ENCODE measurements around the gene SLC35C1.

SLC35C1 gene

GRCh38 chr11:45806072-45806933 is 1.4 kb downstream of the SLC35C1 start:
- TF ChIP-seq REST (IDR thresholded peaks at IDR 0.05; ENCODE audit: insufficient read depth in 1 of 2, low read depth in 2 of 2, low read length in 2 of 2) (no peak), SIN3A (IDR thresholded peaks at IDR 0.05; ENCODE audit: borderline replicate concordance, insufficient read depth, low read length) (no peak), FOXP2 (optimal IDR thresholded peaks at IDR 0.05; ENCODE audit: borderline replicate concordance, extremely low read depth, extremely low read length, insufficient read depth) (no peak), POLR2AphosphoS5 (IDR thresholded peaks at IDR 0.05; ENCODE audit: low read depth, low read length) (no peak), TAF1 (IDR thresholded peaks at IDR 0.05; ENCODE audit: borderline replicate concordance, insufficient read depth, low read length) (no peak)

- no peak for TF ChIP-seq REST (IDR thresholded peaks at IDR 0.05; ENCODE audit: insufficient read depth in 1 of 2, low read depth in 2 of 2, low read length in 2 of 2)
- TF ChIP-seq TAF1 (IDR thresholded peaks at IDR 0.05; ENCODE audit: borderline replicate concordance, insufficient read depth, low read length): no peak
- TF ChIP-seq SIN3A (IDR thresholded peaks at IDR 0.05; ENCODE audit: borderline replicate concordance, insufficient read depth, low read length): no peak
- no peak for TF ChIP-seq POLR2AphosphoS5 (IDR thresholded peaks at IDR 0.05; ENCODE audit: low read depth, low read length)
- TF ChIP-seq FOXP2 (optimal IDR thresholded peaks at IDR 0.05; ENCODE audit: borderline replicate concordance, extremely low read depth, extremely low read length, insufficient read depth): no peak
These were observed 2.2 kb downstream of the SLC35C1 start for GRCh38 chr11:45806937-45807791.

GRCh38 chr11:45807792-45808238 is 2.9 kb downstream of the SLC35C1 start:
- TF ChIP-seq FOXP2 (optimal IDR thresholded peaks at IDR 0.05; ENCODE audit: borderline replicate concordance, extremely low read depth, extremely low read length, insufficient read depth): no peak
- TF ChIP-seq REST (IDR thresholded peaks at IDR 0.05; ENCODE audit: insufficient read depth in 1 of 2, low read depth in 2 of 2, low read length in 2 of 2): no peak
- no peak for TF ChIP-seq TAF1 (IDR thresholded peaks at IDR 0.05; ENCODE audit: borderline replicate concordance, insufficient read depth, low read length)
- no peak for TF ChIP-seq POLR2AphosphoS5 (IDR thresholded peaks at IDR 0.05; ENCODE audit: low read depth, low read length)
- no peak for TF ChIP-seq SIN3A (IDR thresholded peaks at IDR 0.05; ENCODE audit: borderline replicate concordance, insufficient read depth, low read length)

- no peak for TF ChIP-seq TAF1 (IDR thresholded peaks at IDR 0.05; ENCODE audit: borderline replicate concordance, insufficient read depth, low read length)
- TF ChIP-seq POLR2AphosphoS5 (IDR thresholded peaks at IDR 0.05; ENCODE audit: low read depth, low read length): no peak
- no peak for TF ChIP-seq FOXP2 (optimal IDR thresholded peaks at IDR 0.05; ENCODE audit: borderline replicate concordance, extremely low read depth, extremely low read length, insufficient read depth)
- TF ChIP-seq REST (IDR thresholded peaks at IDR 0.05; ENCODE audit: insufficient read depth in 1 of 2, low read depth in 2 of 2, low read length in 2 of 2): no peak
- TF ChIP-seq SIN3A (IDR thresholded peaks at IDR 0.05; ENCODE audit: borderline replicate concordance, insufficient read depth, low read length): no peak
These were observed 4.8 kb downstream of the SLC35C1 start for GRCh38 chr11:45809456-45810395.
